A549 (cell line): Measurements from ENCODE around the gene C8G. TPM values are rescaled to one million over a fixed set of nuclear protein-coding genes. Genes with fewer than 3 reads are reported as not detected.

ENCODE experiments used
- ATAC-seq, 2 experiments: fragments of 200-7000 bp in 1 of 2; fragments of >200 bp in 1 of 2; cut with Nextera tagmentation in 1 of 2; cut with Tn5 transposase in 1 of 2; 3 replicates each; pipeline versions ENCODE4 v1.8.0 to v1.9.1; 2018 to 2020; ENCODE audit warnings: mild to moderate bottlenecking in 1 of 2, moderate library complexity in 1 of 2
- CTCF ChIA-PET: fragments of 300-600 bp; sonication (Branson Sonifier 250); formaldehyde crosslinking; extraction: SDS; loops from one replicate; lab custom pipeline; 2021; ENCODE audit warnings: antibody characterized with exemption, inconsistent platforms; lab: Yijun Ruan, JAX
- POLR2A ChIA-PET: fragments of 350-600 bp; formaldehyde crosslinking; extraction: SDS; loops from one replicate; lab custom pipeline; 2021; ENCODE audit warnings: antibody characterized with exemption, inconsistent platforms; lab: Yijun Ruan, JAX
- DNase-seq, 2 experiments: peaks; one replicate each; pipeline versions ENCODE4 v3.0.0 to v3.0.0-alpha.2; 2011 to 2016; ENCODE audit warnings: low read depth in 1 of 2, low spot score in 1 of 2
- FAIRE-seq: peaks from 2 replicates; lab custom pipeline; 2011; peaks lifted over from hg19 to GRCh38; lab: Jason Lieb, UNC
- H3K27ac ChIP-seq, 2 experiments: fragments of >200 bp; sonication (Bioruptor Twin); formaldehyde crosslinking; 3 replicates each; pipeline ENCODE4 v1.5.1; 2016 to 2017
- H3K4me1 ChIP-seq: fragments of >200 bp; sonication (Bioruptor Twin); formaldehyde crosslinking; 3 replicates; pipeline ENCODE4 v1.6.1; 2016
- H3K4me2 ChIP-seq: fragments of >200 bp; sonication (Bioruptor Twin); formaldehyde crosslinking; 3 replicates; pipeline ENCODE4 v1.6.1; 2016
- H3K4me3 ChIP-seq: fragments of >200 bp; sonication (Bioruptor Twin); formaldehyde crosslinking; 3 replicates; pipeline ENCODE4 v1.5.1; 2016
- H3K9me3 ChIP-seq: fragments of >200 bp; sonication (Bioruptor Twin); formaldehyde crosslinking; 3 replicates; pipeline ENCODE4 v1.6.1; 2016
- CEBPB ChIP-seq, 2 experiments: fragments of >200 bp in 1 of 2; sonication (Bioruptor Twin) in 1 of 2; formaldehyde crosslinking in 1 of 2; IDR thresholded peaks; 2 replicates each; pipeline ENCODE4 v1.6.1; 2012 to 2016
- EP300 ChIP-seq, 2 experiments: fragments of >200 bp; sonication (Bioruptor Twin); formaldehyde crosslinking; IDR thresholded peaks; 2 replicates in 1 of 2; 3 replicates in 1 of 2; pipeline ENCODE4 v1.6.1; 2016 to 2017
- ESRRA ChIP-seq: fragments of 150-350 bp; IDR thresholded peaks from 2 replicates; pipeline ENCODE4 v1.6.1; 2014; ENCODE audit warnings: mild to moderate bottlenecking, low read length, borderline replicate concordance
- FOSB ChIP-seq: fragments of 250-450 bp; sonication (Bioruptor Pico); IDR thresholded peaks from 2 replicates; pipeline ENCODE4 v1.5.0; 2020; ENCODE audit warnings: mild to moderate bottlenecking, moderate library complexity
- FOSL2 ChIP-seq, 2 experiments: fragments of 450-650 bp in 1 of 2; fragments of >200 bp in 1 of 2; sonication (Bioruptor Twin) in 1 of 2; formaldehyde crosslinking; IDR thresholded peaks; 2 replicates each; pipeline versions ENCODE4 v1.5.0 to v1.6.1; 2016 to 2020; ENCODE audit warnings: mild to moderate bottlenecking in 1 of 2, moderate library complexity in 1 of 2
- HEYL ChIP-seq: fragments of 250-450 bp; sonication (Bioruptor Pico); IDR thresholded peaks from 2 replicates; pipeline ENCODE4 v1.8.0; 2021; ENCODE audit warnings: mild to moderate bottlenecking, moderate library complexity
- HOXA7 ChIP-seq: fragments of 250-450 bp; sonication (Bioruptor Pico); IDR thresholded peaks from 2 replicates; pipeline ENCODE4 v1.5.0; 2020; ENCODE audit warnings: mild to moderate bottlenecking, moderate library complexity
- HOXB13 ChIP-seq: fragments of 250-450 bp; sonication (Bioruptor Pico); IDR thresholded peaks from 2 replicates; pipeline ENCODE4 v1.5.0; 2020; ENCODE audit warnings: low read depth, mild to moderate bottlenecking, moderate library complexity
- JUN ChIP-seq, 2 experiments: fragments of >200 bp; sonication (Bioruptor Twin); formaldehyde crosslinking; IDR thresholded peaks; 2 replicates in 1 of 2; 3 replicates in 1 of 2; pipeline ENCODE4 v1.6.1; 2016 to 2017
- KDM5A ChIP-seq: fragments of 200-600 bp; sonication (generic); IDR thresholded peaks from 2 replicates; pipeline ENCODE4 v1.6.1; 2016; ENCODE audit warnings: antibody characterized with exemption, mild to moderate bottlenecking
- MYC ChIP-seq: IDR thresholded peaks from 2 replicates; pipeline ENCODE4 v1.6.1; 2012; ENCODE audit warnings: mild to moderate bottlenecking, inconsistent platforms, low read length, improper control_type of control experiment, borderline replicate concordance
- NFE2L2 ChIP-seq: fragments of 150-350 bp; conservative IDR thresholded peaks from 2 replicates; pipeline ENCODE4 v1.6.1; 2014; ENCODE audit warnings: low read length
- POLR2A ChIP-seq: IDR thresholded peaks from 2 replicates; pipeline ENCODE4 v1.6.1; 2012; ENCODE audit warnings: mild to moderate bottlenecking, low read length
- POLR2AphosphoS2 ChIP-seq: conservative IDR thresholded peaks from 2 replicates; pipeline ENCODE4 v1.6.1; 2012; ENCODE audit warnings: low read length, improper control_type of control experiment, inconsistent platforms
- RCOR1 ChIP-seq: fragments of 150-350 bp; IDR thresholded peaks from 2 replicates; pipeline ENCODE4 v1.6.1; 2014; ENCODE audit warnings: antibody characterized with exemption, low read length, low read depth
- TFCP2L1 ChIP-seq: fragments of 250-450 bp; sonication (Bioruptor Pico); IDR thresholded peaks from 2 replicates; pipeline ENCODE4 v1.5.0; 2021; ENCODE audit warnings: mild to moderate bottlenecking
- TP53 ChIP-seq: fragments of 250-450 bp; sonication (Bioruptor Pico); IDR thresholded peaks from 2 replicates; pipeline ENCODE4 v1.5.0; 2021; ENCODE audit warnings: mild to moderate bottlenecking, moderate library complexity
- ZFP36 ChIP-seq: fragments of 450-650 bp; IDR thresholded peaks from 2 replicates; pipeline ENCODE4 v1.6.1; 2014; ENCODE audit warnings: borderline replicate concordance; ENCODE audit not compliant: partially characterized antibody
- ZNF302 ChIP-seq: fragments of 250-450 bp; sonication (Bioruptor Pico); IDR thresholded peaks from 2 replicates; pipeline ENCODE4 v1.9.0; 2021; ENCODE audit warnings: inconsistent platforms, mild to moderate bottlenecking, moderate library complexity
- ZSCAN20 ChIP-seq: fragments of 250-450 bp; sonication (Bioruptor Pico); IDR thresholded peaks from 2 replicates; pipeline ENCODE4 v1.8.0; 2022; ENCODE audit warnings: mild to moderate bottlenecking, moderate library complexity
- WGBS: methylation state at CpG from one replicate; pipeline ENCODE4 v1.1.6; 2017; ENCODE audit errors: missing lambda C conversion rate; 5-methylcytosine and 5-hydroxymethylcytosine counted together
- polyA plus RNA-seq, 4 experiments: library from polyadenylated mRNA; depleted of rRNA in 3 of 4; stranded (reverse); fragments of >200 nt; fragmentation: RNase III in 1 of 4; extraction: RNeasy Plus Mini Kit Qiagen cat#74134 plus additional on column Dnase treatment in 1 of 4; gene quantifications; 2 replicates in 3 of 4; 3 replicates in 1 of 4; pipeline ENCODE4 v1.2.3, GENCODE V29; 2011 to 2017
- TF ChIP-seq, protein P1 (sequence below): IDR thresholded peaks from 2 replicates; pipeline ENCODE4 v1.6.1; 2012
- TF ChIP-seq, protein P2 (sequence below): fragments of >200 bp; sonication (Bioruptor Twin); formaldehyde crosslinking; IDR thresholded peaks from 2 replicates; pipeline ENCODE4 v1.6.1; 2016
- TF ChIP-seq, protein P3 (sequence below): fragments of 250-450 bp; sonication (Bioruptor Pico); IDR thresholded peaks from 2 replicates; pipeline ENCODE4 v1.5.0; 2021; ENCODE audit warnings: mild to moderate bottlenecking, moderate library complexity, borderline replicate concordance
- TF ChIP-seq, protein P4 (sequence below): fragments of >200 bp; sonication (Bioruptor Twin); formaldehyde crosslinking; IDR thresholded peaks from 3 replicates; pipeline ENCODE4 v1.6.1; 2016
- TF ChIP-seq, protein P5 (sequence below): fragments of 150-350 bp; IDR thresholded peaks from 2 replicates; pipeline ENCODE4 v1.6.1; 2014; ENCODE audit warnings: low read depth, mild to moderate bottlenecking, low read length

Gene C8G
- polyA plus RNA-seq, 2 of the 4 experiments (the other 2 are of a cell fraction): 0.45 to 1.3 TPM

DNA sequence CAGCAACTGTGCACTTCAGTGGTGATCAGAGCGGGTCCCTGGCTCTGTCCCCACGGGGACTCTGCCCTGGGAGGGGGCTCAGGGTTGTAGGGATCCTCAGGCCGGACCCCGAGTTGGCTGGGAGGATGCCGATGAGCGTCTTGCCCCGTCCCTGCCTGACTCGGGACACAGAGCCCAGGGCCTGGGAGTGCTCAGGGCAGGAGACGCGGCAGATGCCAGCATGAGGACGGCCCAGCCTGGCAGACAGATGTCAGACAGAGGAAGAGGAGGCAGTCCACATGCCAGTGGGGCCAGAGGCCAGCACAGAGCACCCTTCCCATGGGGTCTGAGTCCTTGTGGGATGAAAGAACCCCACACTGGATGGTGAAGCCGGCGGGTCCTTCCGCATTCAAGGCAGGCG lies 18.3 kb downstream of the C8G start (continued):
- TF ChIP-seq, protein P1, sequence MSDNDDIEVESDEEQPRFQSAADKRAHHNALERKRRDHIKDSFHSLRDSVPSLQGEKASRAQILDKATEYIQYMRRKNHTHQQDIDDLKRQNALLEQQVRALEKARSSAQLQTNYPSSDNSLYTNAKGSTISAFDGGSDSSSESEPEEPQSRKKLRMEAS: no peak
- no peak for TF ChIP-seq TFCP2L1
- no peak for TF ChIP-seq ZNF302 (CRISPR knock-in tag)
- TF ChIP-seq HEYL (CRISPR knock-in tag): no peak
- no peak for TF ChIP-seq ZFP36
- TF ChIP-seq, protein P2, sequence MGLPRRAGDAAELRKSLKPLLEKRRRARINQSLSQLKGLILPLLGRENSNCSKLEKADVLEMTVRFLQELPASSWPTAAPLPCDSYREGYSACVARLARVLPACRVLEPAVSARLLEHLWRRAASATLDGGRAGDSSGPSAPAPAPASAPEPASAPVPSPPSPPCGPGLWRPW: no peak

DNA sequence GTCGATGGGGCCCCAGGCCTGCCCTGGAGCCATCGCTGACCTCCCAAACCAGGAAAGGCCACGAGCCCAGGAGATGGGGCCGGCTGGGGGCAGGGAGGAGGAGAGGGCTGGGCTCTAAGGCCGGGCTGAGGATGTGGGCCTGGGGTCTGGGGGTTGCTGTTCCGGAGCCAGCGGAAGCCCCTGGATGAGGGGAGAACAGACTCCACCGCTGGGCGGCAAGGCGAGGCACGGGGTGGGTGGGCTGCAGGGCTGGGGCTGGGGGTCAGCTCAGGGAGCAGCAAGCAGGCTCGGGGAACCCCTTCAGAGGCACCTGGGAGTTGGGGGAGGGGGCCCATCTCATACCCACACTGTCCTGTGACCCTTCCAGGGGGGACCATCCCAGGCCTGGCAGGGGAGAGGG lies 18.7 kb downstream of the C8G start:
- FAIRE-seq (no peak), ATAC-seq (no peak; a peak in 1 of 6 replicates), DNase-seq (no peak)
- Histone ChIP-seq H3K27ac (peak overlapping the region; percentile 9 to 75; a peak in 4 of 6 replicates), H3K4me1 (peaks cover 15% of the 10 kb centered on the region; the same call in 2 of the 3 replicates), H3K4me3 (no peak overlapping the region), H3K4me2 (no peak overlapping the region; the same call in 2 of the 3 replicates), H3K9me3 (no peaks in the 10 kb centered on the region)
- WGBS: 91% methylated on average over 4 of the region's 12 CpGs
- POLR2A ChIA-PET: no interaction called here
- CTCF ChIA-PET: interaction anchor here (0.6 to 1.4 kb wide), 4 partner anchors 9 to 72 kb away, joined by 3 to 4 read pairs (median 4); no protein-coding TSS in a partner anchor
- no peak for TF ChIP-seq POLR2AphosphoS2
- no peak for TF ChIP-seq ZSCAN20
- no peak for TF ChIP-seq CEBPB (IDR thresholded peaks at IDR 0.05)
- no peak for TF ChIP-seq ESRRA
- TF ChIP-seq KDM5A: no peak
- TF ChIP-seq TFCP2L1: no peak
- no peak for TF ChIP-seq TP53 (CRISPR knock-in tag)
- TF ChIP-seq, protein P3, sequence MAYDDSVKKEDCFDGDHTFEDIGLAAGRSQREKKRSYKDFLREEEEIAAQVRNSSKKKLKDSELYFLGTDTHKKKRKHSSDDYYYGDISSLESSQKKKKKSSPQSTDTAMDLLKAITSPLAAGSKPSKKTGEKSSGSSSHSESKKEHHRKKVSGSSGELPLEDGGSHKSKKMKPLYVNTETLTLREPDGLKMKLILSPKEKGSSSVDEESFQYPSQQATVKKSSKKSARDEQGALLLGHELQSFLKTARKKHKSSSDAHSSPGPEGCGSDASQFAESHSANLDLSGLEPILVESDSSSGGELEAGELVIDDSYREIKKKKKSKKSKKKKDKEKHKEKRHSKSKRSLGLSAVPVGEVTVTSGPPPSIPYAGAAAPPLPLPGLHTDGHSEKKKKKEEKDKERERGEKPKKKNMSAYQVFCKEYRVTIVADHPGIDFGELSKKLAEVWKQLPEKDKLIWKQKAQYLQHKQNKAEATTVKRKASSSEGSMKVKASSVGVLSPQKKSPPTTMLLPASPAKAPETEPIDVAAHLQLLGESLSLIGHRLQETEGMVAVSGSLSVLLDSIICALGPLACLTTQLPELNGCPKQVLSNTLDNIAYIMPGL: no peak
- TF ChIP-seq, protein P2: no peak
- TF ChIP-seq, protein P4, sequence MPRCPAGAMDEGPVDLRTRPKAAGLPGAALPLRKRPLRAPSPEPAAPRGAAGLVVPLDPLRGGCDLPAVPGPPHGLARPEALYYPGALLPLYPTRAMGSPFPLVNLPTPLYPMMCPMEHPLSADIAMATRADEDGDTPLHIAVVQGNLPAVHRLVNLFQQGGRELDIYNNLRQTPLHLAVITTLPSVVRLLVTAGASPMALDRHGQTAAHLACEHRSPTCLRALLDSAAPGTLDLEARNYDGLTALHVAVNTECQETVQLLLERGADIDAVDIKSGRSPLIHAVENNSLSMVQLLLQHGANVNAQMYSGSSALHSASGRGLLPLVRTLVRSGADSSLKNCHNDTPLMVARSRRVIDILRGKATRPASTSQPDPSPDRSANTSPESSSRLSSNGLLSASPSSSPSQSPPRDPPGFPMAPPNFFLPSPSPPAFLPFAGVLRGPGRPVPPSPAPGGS: no peak
- no peak for TF ChIP-seq HEYL (CRISPR knock-in tag)
- TF ChIP-seq EP300 (IDR thresholded peaks at IDR 0.05): no peak
- TF ChIP-seq MYC: no peak
- TF ChIP-seq FOSB (CRISPR knock-in tag): no peak
- TF ChIP-seq HOXA7 (CRISPR knock-in tag): no peak

DNA sequence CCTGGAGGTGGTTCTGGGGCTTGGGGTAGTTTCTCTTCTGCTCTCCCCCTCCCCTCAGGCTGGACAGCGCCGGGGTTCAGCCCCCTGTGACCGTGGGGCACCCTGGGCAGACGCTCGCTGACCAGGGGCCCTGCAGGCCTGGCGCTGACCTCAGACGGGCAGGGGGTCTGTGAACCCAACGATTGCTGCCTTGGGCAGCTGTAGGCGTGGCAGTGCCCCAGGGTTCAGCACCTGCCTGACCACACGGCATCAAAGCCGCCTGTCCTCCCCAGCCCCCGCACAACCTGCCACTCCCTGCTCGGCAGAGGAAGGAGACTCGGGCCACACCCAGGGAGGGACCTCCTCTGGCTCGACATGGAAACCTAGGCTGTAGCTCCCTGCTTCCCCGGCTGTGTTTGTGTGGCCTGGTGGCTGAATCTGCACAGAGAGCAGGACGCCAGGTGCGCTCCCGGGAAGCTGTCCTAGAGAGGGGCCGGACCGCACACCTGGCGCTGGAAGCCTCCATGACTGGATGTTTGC lies 19.2 kb downstream of the C8G start:
- Histone ChIP-seq H3K4me1 (peaks cover 15% of the 10 kb centered on the region; the same call in 2 of the 3 replicates), H3K4me3 (no peak overlapping the region), H3K9me3 (no peaks in the 10 kb centered on the region), H3K27ac (peak overlapping the region; percentile 9 to 75; a peak in 4 of 6 replicates), H3K4me2 (peak overlapping the region; percentile 40)
- DNase-seq: no peak
- TF ChIP-seq JUN (IDR thresholded peaks at IDR 0.05) (no peak), MYC (no peak), POLR2A (no peak), HOXA7 (CRISPR knock-in tag) (no peak), ESRRA (no peak), FOSL2 (IDR thresholded peaks at IDR 0.05) (no peak), FOSL2 (CRISPR knock-in tag; IDR thresholded peaks at IDR 0.05) (no peak), POLR2AphosphoS2 (no peak), NFE2L2 (no peak), RCOR1 (no peak), HOXB13 (CRISPR knock-in tag) (no peak)
- TF ChIP-seq, protein P5, sequence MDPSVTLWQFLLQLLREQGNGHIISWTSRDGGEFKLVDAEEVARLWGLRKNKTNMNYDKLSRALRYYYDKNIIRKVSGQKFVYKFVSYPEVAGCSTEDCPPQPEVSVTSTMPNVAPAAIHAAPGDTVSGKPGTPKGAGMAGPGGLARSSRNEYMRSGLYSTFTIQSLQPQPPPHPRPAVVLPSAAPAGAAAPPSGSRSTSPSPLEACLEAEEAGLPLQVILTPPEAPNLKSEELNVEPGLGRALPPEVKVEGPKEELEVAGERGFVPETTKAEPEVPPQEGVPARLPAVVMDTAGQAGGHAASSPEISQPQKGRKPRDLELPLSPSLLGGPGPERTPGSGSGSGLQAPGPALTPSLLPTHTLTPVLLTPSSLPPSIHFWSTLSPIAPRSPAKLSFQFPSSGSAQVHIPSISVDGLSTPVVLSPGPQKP: no peak
- TF ChIP-seq, protein P1: no peak
- TF ChIP-seq, protein P2: no peak
- ChIA-PET CTCF (interaction anchor here (0.7 to 1.4 kb wide), 7 partner anchors 9 to 176 kb away, joined by 3 to 9 read pairs (median 3); partner anchors contain the start of gene PAXX), POLR2A (no interaction called here)
- 64% methylated on average over 16 of the region's 22 CpGs for WGBS
- peak in 1 of 2 experiments; percentile 35; a peak in 3 of 6 replicates for ATAC-seq
- no peak for FAIRE-seq
